ENCODE results near the gene AHNAK2. TPM values are rescaled to one million over a fixed set of nuclear protein-coding genes. Genes with fewer than 3 reads are reported as not detected.

The AHNAK2 gene
- total and polyA plus RNA-seq, 2 of the 13 experiments (the other 11 are each of a cell fraction or from before 2014, with no cell fraction given), result 0.11 to 0.18 TPM

DNA sequence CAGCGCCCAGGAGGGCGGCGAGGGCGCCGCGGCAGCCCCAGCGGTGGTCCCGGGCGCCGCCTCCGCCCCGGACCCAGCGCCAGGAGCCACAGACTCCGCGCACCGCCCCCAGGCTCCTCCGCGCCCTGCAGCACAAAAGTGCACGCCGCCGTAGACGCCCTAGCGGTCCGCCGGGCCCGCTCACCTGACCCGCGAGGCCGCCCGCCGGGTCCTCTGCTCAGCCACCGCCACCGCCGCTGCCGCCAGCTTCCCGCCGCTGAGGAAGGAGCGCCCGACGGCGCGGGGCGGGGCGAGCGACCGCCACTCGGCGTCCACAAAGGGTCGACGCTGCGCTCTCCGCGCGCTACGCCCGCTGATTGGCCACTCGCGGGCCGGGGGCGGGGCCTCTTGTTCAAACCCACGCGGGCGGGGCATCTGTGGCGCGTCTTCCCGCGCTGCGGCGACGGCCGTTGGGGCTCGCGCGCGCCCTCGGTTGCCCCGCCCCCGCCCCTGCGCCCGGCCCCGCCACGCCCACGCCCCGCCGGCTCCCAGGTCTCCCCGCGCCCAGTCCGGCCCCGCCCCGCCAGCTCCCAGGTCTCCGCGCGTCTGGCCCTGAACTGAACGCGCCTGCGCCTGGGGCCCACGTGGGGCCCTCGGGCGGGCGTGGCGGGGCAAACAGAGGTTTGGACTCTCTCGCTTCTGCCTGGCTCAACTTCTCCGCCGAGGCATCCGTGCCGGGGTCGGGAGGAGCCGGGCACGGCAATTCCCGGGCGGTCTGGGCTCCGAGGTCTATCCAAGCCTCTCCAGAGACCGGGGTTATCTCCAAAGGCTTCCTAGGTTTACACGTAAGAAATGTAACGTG, 42.9 kb upstream of the AHNAK2 start, which contains the start of gene CDCA4 (continued):
- TF ChIP-seq, protein P1, sequence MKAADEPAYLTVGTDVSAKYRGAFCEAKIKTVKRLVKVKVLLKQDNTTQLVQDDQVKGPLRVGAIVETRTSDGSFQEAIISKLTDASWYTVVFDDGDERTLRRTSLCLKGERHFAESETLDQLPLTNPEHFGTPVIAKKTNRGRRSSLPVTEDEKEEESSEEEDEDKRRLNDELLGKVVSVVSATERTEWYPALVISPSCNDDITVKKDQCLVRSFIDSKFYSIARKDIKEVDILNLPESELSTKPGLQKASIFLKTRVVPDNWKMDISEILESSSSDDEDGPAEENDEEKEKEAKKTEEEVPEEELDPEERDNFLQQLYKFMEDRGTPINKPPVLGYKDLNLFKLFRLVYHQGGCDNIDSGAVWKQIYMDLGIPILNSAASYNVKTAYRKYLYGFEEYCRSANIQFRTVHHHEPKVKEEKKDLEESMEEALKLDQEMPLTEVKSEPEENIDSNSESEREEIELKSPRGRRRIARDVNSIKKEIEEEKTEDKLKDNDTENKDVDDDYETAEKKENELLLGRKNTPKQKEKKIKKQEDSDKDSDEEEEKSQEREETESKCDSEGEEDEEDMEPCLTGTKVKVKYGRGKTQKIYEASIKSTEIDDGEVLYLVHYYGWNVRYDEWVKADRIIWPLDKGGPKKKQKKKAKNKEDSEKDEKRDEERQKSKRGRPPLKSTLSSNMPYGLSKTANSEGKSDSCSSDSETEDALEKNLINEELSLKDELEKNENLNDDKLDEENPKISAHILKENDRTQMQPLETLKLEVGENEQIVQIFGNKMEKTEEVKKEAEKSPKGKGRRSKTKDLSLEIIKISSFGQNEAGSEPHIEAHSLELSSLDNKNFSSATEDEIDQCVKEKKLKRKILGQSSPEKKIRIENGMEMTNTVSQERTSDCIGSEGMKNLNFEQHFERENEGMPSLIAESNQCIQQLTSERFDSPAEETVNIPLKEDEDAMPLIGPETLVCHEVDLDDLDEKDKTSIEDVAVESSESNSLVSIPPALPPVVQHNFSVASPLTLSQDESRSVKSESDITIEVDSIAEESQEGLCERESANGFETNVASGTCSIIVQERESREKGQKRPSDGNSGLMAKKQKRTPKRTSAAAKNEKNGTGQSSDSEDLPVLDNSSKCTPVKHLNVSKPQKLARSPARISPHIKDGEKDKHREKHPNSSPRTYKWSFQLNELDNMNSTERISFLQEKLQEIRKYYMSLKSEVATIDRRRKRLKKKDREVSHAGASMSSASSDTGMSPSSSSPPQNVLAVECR (CRISPR knock-in tag; IDR thresholded peaks at IDR 0.05; ENCODE audit: borderline replicate concordance), result peak; percentile 60
- TF ChIP-seq ARNT2 (CRISPR knock-in tag; IDR thresholded peaks at IDR 0.05; ENCODE audit: low read depth), result peak; percentile 76; the same call in 1 of the 2 replicates
- peak; percentile 77 for TF ChIP-seq THAP11 (CRISPR knock-in tag; IDR thresholded peaks at IDR 0.05)
- TF ChIP-seq BCL6 (CRISPR knock-in tag; IDR thresholded peaks at IDR 0.05), result peak; percentile 28; the same call in 1 of the 2 replicates
- TF ChIP-seq, protein P2, sequence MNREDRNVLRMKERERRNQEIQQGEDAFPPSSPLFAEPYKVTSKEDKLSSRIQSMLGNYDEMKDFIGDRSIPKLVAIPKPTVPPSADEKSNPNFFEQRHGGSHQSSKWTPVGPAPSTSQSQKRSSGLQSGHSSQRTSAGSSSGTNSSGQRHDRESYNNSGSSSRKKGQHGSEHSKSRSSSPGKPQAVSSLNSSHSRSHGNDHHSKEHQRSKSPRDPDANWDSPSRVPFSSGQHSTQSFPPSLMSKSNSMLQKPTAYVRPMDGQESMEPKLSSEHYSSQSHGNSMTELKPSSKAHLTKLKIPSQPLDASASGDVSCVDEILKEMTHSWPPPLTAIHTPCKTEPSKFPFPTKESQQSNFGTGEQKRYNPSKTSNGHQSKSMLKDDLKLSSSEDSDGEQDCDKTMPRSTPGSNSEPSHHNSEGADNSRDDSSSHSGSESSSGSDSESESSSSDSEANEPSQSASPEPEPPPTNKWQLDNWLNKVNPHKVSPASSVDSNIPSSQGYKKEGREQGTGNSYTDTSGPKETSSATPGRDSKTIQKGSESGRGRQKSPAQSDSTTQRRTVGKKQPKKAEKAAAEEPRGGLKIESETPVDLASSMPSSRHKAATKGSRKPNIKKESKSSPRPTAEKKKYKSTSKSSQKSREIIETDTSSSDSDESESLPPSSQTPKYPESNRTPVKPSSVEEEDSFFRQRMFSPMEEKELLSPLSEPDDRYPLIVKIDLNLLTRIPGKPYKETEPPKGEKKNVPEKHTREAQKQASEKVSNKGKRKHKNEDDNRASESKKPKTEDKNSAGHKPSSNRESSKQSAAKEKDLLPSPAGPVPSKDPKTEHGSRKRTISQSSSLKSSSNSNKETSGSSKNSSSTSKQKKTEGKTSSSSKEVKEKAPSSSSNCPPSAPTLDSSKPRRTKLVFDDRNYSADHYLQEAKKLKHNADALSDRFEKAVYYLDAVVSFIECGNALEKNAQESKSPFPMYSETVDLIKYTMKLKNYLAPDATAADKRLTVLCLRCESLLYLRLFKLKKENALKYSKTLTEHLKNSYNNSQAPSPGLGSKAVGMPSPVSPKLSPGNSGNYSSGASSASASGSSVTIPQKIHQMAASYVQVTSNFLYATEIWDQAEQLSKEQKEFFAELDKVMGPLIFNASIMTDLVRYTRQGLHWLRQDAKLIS (CRISPR knock-in tag; IDR thresholded peaks at IDR 0.05), result no peak
- TF ChIP-seq, protein P3, sequence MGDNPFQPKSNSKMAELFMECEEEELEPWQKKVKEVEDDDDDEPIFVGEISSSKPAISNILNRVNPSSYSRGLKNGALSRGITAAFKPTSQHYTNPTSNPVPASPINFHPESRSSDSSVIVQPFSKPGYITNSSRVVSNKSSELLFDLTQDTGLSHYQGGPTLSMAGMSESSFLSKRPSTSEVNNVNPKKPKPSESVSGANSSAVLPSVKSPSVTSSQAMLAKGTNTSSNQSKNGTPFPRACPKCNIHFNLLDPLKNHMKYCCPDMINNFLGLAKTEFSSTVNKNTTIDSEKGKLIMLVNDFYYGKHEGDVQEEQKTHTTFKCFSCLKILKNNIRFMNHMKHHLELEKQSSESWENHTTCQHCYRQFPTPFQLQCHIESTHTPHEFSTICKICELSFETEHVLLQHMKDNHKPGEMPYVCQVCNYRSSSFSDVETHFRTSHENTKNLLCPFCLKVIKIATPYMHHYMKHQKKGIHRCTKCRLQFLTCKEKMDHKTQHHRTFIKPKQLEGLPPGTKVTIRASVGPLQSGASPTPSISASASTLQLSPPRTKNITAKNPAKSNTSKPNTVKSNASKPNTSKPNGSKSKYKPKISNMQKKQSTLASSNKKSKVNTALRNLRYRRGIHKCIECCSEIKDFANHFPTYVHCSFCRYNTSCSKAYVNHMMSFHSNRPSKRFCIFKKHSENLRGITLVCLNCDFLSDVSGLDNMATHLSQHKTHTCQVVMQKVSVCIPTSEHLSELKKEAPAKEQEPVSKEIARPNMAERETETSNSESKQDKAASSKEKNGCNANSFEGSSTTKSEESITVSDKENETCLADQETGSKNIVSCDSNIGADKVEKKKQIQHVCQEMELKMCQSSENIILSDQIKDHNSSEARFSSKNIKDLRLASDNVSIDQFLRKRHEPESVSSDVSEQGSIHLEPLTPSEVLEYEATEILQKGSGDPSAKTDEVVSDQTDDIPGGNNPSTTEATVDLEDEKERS (CRISPR knock-in tag; IDR thresholded peaks at IDR 0.05), result no peak
- TF ChIP-seq ZSCAN31 (CRISPR knock-in tag; IDR thresholded peaks at IDR 0.05; ENCODE audit: low read depth), result peak; percentile 70; the same call in 1 of the 2 replicates
- TF ChIP-seq ZNF713 (CRISPR knock-in tag; IDR thresholded peaks at IDR 0.05), result 0 out of 2 replicates have a peak, but pooled peaks have one; percentile 17
- TF ChIP-seq DNMT3B (CRISPR knock-in tag; conservative IDR thresholded peaks at IDR 0.05), result 0 out of 2 replicates have a peak, but pooled peaks have one; percentile 51
- TF ChIP-seq ZNF546 (CRISPR knock-in tag; conservative IDR thresholded peaks at IDR 0.05), result 0 out of 2 replicates have a peak, but pooled peaks have one; percentile 56
- peak; percentile 81 for TF ChIP-seq GATAD1 (CRISPR knock-in tag; IDR thresholded peaks at IDR 0.05)
- no peak for TF ChIP-seq ZNF841 (CRISPR knock-in tag; IDR thresholded peaks at IDR 0.05; ENCODE audit: borderline replicate concordance)
- no peak for TF ChIP-seq TEAD3 (CRISPR knock-in tag; optimal IDR thresholded peaks at IDR 0.05; ENCODE audit: borderline replicate concordance)
- TF ChIP-seq, protein P4, sequence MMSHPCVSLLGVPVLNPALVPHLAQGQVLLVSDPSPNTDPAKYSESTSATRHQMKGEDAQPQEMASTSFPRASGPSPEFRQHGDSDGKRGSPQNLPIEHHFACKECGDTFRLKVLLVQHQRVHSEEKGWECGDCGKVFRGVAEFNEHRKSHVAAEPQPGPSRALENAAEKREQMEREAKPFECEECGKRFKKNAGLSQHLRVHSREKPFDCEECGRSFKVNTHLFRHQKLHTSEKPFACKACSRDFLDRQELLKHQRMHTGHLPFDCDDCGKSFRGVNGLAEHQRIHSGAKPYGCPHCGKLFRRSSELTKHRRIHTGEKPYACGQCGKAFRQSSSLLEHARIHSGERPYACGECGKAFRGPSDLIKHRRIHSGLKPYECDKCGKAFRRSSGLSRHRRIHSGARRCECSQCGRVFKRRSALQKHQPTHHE (CRISPR knock-in tag; IDR thresholded peaks at IDR 0.05; ENCODE audit: borderline replicate concordance), result peak; percentile 68; the same call in 1 of the 2 replicates
- 0 out of 2 replicates have a peak, but pooled peaks have one; percentile 49 for TF ChIP-seq ZNF678 (CRISPR knock-in tag; IDR thresholded peaks at IDR 0.05)
- TF ChIP-seq U2AF2 (IDR thresholded peaks at IDR 0.05; ENCODE audit: low read depth, low read length), result 0 out of 2 replicates have a peak, but pooled peaks have one; percentile 37
